Activated CD8-positive, alpha-beta T cell treated with anti-CD3 and anti-CD28 coated beads, Interleukin-2, amount 10 ng/mL, durations not matched to agents 7 days and 5 days (primary cell): ENCODE data around the gene DMD. TPM values are rescaled to one million over a fixed set of nuclear protein-coding genes. Genes with fewer than 3 reads are reported as not detected.

Experiments used
- ATAC-seq: fragments of 150-1000 bp; cut with Tn5 transposase; one replicate; pipeline ENCODE4 v1.10.0; 2021; ENCODE audit warnings: moderate library complexity
- CTCF ChIA-PET: fragments of 350-600 bp; sonication (Branson Sonifier 250); formaldehyde crosslinking; loops from one replicate; lab custom pipeline; 2021; ENCODE audit warnings: antibody characterized with exemption; lab: Charles Lee
- POLR2A ChIA-PET: fragments of 350-600 bp; sonication (Branson Sonifier 250); formaldehyde crosslinking; loops from one replicate; lab custom pipeline; 2021; ENCODE audit warnings: antibody characterized with exemption; lab: Charles Lee
- DNase-seq: peaks from one replicate; pipeline ENCODE4 v3.0.0-alpha.2; 2020
- H3K27ac Mint-ChIP-seq: one replicate; pipeline ENCODE4 v1.8.0; 2021; ENCODE audit warnings: mild to moderate bottlenecking, mixed read lengths
- H3K27me3 Mint-ChIP-seq: one replicate; pipeline ENCODE4 v1.8.0; 2021; ENCODE audit warnings: low read depth, mixed read lengths
- H3K36me3 Mint-ChIP-seq: one replicate; pipeline ENCODE4 v1.8.0; 2021; ENCODE audit warnings: low read depth, mixed read lengths
- H3K4me1 Mint-ChIP-seq: one replicate; pipeline ENCODE4 v1.8.0; 2021; ENCODE audit warnings: low read depth, mixed read lengths
- H3K4me3 Mint-ChIP-seq: one replicate; pipeline ENCODE4 v1.8.0; 2021; ENCODE audit warnings: mild to moderate bottlenecking, mixed read lengths
- H3K9me3 Mint-ChIP-seq: one replicate; pipeline ENCODE4 v1.8.0; 2022; ENCODE audit warnings: mixed read lengths; ENCODE audit not compliant: insufficient read depth
- microRNA-seq: library from miRNA; unstranded; fragments of <30 nt; microRNA quantifications from one replicate; pipeline ENCODE4 v1.2.0, GENCODE V29; 2022
- total RNA-seq, 2 experiments: library from RNA; stranded (reverse); gene quantifications; one replicate each; pipeline ENCODE4 v1.2.3, GENCODE V29; 2021

The DMD gene
- total RNA-seq, 2 experiments from 2014 or later, result not detected

DNA sequence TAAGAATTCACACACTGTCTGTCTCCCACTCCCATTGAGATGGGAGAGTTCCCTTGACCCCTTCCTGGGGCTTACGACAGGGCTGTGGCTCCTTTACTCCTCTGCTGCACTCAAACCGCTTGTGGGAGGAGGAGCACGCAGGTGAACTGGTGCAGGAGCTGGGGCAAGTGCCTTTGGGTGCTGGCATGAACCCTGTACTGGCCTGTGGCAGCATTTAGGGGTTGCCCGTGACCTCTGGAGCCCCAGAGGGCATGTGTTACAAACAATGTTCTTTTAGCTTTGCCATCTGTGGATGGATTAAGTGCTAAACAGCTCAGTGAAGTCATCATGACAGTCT is 2117.7 kb downstream of the DMD start:
- POLR2A ChIA-PET, result no interaction called here

DNA sequence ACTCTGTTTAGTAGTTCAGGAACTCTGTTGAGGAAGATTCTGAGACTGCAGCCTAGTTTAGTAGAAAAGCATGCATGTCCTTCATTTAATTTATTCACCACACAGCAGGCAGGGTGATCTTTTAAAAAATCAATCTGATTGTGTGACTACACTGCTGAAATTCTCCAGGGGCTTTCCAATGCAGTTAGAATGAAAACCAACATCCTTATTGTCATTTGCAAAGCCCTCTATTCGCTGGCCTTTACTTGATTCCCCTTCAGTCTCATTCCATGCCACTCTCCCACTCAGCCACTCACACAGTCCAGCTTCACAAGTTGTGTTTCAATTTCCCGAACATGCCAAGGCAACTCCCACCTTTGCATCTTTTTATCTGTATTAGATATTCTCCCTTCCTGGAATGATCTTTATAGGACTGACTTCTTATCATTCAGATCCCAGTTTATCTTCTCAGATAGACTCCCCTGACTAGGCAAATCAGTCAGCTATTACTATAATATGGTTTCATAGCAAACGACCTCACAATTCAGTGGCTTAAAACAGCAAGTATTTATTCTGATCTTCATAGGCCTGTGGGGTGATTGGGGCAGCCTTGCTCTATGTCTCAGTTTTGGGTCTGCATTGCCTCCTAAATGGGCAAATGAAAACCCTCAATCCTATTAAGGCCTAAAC is 2118.2 kb downstream of the DMD start:
- Mint-ChIP-seq H3K4me3 (no peak overlapping the region), H3K36me3 (no peaks in the 10 kb centered on the region), H3K27ac (no peak overlapping the region), H3K27me3 (no peaks in the 10 kb centered on the region), H3K4me1 (peaks cover 1% of the 10 kb centered on the region), H3K9me3 (no peaks in the 10 kb centered on the region)
- ATAC-seq (no peak), DNase-seq (no peak)
- ChIA-PET CTCF (interaction anchor here (1.2 kb wide), 1 partner anchor 56 kb away, joined by 3 read pairs; no protein-coding TSS in a partner anchor), POLR2A (no interaction called here)

More for the DNA sequence above, 2117.7 kb downstream of the DMD start:
- CTCF ChIA-PET, result no interaction called here
- Mint-ChIP-seq H3K4me3 (no peak overlapping the region), H3K36me3 (no peaks in the 10 kb centered on the region), H3K9me3 (no peaks in the 10 kb centered on the region), H3K4me1 (peaks cover 2% of the 10 kb centered on the region), H3K27ac (no peak overlapping the region), H3K27me3 (no peaks in the 10 kb centered on the region)
- DNase-seq, result no peak
- ATAC-seq, result no peak

DNA sequence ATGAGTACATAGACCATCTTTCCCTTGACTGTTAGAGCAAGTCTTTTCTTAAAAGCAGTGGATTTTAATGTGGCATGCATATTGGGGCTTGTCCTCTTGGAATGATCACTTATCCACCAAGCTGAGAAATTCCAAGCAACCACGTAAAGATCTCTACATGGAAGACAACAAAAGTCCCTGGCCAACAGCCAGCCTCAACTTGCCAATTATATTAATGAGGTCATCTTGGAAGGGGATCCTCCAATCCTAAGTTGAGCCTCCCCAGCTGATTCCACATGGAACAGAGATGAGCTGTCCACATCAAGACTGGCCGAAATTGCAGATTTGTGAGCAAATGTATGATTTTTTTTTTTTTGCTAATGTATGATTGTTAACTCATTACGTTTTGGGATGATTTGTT is 2118.9 kb downstream of the DMD start:
- POLR2A ChIA-PET, result no interaction called here
- Mint-ChIP-seq H3K4me1 (peaks cover 2% of the 10 kb centered on the region), H3K27me3 (no peaks in the 10 kb centered on the region), H3K36me3 (no peaks in the 10 kb centered on the region), H3K27ac (no peak overlapping the region), H3K9me3 (no peaks in the 10 kb centered on the region), H3K4me3 (no peak overlapping the region)
- CTCF ChIA-PET, result interaction anchor here (1.2 kb wide), 1 partner anchor 56 kb away, joined by 3 read pairs; no protein-coding TSS in a partner anchor
- no peak for ATAC-seq
- DNase-seq, result no peak

DNA sequence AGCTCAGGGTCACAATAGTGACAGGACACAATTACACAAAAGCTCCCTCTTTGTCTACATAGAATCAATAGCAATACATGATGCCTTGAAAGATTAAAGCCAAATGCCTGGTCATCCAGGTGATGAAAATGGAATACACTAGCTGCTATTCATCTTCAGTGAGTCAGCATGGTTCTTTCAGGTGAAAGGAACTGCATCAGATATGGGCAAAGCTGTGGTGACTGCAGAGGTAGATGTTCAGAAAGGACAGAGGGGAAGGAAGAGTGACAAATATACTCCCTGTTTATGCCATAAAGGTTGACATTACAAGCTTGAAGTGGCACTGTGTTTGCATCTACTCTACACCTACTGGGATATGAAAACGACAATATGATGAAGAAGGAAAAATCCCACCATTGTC is 2119.5 kb downstream of the DMD start:
- ATAC-seq, result no peak
- CTCF ChIA-PET, result no interaction called here

DNA sequence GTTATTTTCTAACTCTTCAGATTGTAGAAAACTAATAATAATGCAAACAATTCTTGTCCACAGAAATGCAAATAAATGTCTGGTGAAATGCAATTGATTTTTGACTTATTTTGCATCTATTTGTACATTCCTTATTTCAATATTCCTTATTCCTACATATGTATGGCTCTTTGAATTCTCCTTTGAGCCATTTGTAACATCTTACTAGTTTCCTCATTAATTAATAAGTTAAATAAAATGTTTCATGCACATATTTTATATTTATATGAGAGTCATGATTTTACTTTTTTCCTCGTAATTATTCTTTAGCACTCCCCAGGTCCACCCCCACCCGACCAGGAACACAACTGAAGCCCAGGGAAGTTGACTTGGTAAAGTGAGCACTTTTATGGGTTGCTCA is 2136.8 kb downstream of the DMD start:
- Mint-ChIP-seq H3K4me3 (no peak overlapping the region), H3K4me1 (no peaks in the 10 kb centered on the region), H3K9me3 (no peaks in the 10 kb centered on the region), H3K27me3 (no peaks in the 10 kb centered on the region), H3K36me3 (peaks cover 1% of the 10 kb centered on the region), H3K27ac (no peak overlapping the region)
- ChIA-PET CTCF (no interaction called here), POLR2A (no interaction called here)
- ATAC-seq (no peak), DNase-seq (no peak)

More for the DNA sequence above, 2119.5 kb downstream of the DMD start:
- Mint-ChIP-seq H3K27ac (no peak overlapping the region), H3K9me3 (no peaks in the 10 kb centered on the region), H3K4me3 (no peak overlapping the region), H3K27me3 (no peaks in the 10 kb centered on the region), H3K4me1 (peaks cover 2% of the 10 kb centered on the region), H3K36me3 (no peaks in the 10 kb centered on the region)
- POLR2A ChIA-PET, result no interaction called here
- no peak for DNase-seq

DNA sequence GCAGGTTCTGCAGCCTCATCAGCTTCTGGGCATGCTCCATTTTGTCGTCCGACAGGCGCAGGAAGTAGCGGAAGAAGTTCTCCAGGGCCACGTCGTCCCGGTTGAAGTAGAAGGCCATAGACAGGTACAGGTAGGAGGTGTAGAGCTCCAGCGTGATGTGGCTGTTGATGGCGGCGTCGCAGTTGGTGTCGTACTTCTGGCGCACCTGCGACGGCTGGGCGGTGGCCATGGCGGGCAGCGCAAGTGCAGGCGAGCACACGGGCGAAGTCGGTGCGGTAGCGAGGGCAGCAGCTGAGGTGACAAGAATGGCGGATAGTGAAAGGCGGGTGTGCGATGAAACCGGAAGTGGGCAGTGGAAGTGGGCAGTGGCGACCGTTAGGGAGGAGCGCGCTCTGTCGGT is 2139.6 kb downstream of the DMD start, which contains the start of gene FTHL17:
FTHL17 (minus strand) TSS at position 317 of the 400 bp plus-strand sequence; CDS start at position 229, 88 bp downstream.
- Mint-ChIP-seq H3K9me3 (no peaks in the 10 kb centered on the region), H3K4me1 (no peaks in the 10 kb centered on the region), H3K27ac (no peak within 1 kb of the TSS), H3K36me3 (peaks cover 1% of the 10 kb centered on the region), H3K27me3 (no peaks in the 10 kb centered on the region), H3K4me3 (no peak within 1 kb of the TSS)
- no peak for ATAC-seq
- ChIA-PET POLR2A (no interaction called here), CTCF (no interaction called here)
- no peak for DNase-seq

DNA sequence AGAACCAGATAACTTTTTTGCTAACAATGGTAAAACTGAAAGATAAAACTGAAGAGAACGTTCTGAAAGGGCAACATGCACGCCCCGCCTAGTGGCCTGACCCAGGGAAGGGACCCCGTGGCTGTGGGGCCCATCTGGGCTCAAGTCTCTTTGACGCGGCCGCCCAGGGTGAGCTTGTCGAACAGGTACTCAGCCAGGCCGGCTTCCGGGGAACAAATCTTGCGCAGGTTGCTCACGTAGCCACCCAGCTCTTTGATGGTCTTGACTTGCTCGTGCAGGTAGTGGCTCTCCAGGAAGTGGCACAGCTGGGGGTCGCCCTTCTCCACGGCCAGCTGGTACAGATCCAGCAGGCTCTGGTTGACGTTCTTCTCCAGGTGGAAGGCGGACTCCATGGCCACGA is 2140.1 kb downstream of the DMD start:
- ChIA-PET CTCF (no interaction called here), POLR2A (no interaction called here)
- DNase-seq (no peak), ATAC-seq (no peak)
- Mint-ChIP-seq H3K36me3 (peaks cover 1% of the 10 kb centered on the region), H3K4me1 (no peaks in the 10 kb centered on the region), H3K4me3 (no peak overlapping the region), H3K27ac (no peak overlapping the region), H3K27me3 (no peaks in the 10 kb centered on the region), H3K9me3 (no peaks in the 10 kb centered on the region)

DNA sequence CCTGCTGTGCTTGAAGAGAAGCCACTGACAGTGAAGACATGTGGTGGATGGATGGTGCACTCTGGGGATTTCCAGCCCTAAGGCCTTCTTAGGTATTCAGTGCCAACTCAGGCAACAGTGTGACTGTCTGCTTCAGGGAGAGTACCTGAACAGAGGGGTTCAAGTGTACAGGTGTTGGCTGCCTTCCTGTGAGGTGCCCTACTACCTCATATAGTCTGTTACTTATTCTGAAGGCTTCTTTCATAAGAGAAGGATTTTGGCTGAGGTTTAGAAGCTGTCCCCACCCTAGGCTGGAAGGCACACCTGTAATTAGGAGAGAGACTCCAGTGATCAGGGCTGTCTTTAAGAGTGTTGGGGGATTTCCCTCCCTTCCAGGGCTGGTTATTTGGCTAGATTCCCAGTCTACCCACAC is 2141.3 kb downstream of the DMD start:
- ChIA-PET POLR2A (no interaction called here), CTCF (no interaction called here)
- Mint-ChIP-seq H3K36me3 (peaks cover 1% of the 10 kb centered on the region), H3K27ac (no peak overlapping the region), H3K9me3 (no peaks in the 10 kb centered on the region), H3K4me3 (no peak overlapping the region), H3K4me1 (no peaks in the 10 kb centered on the region), H3K27me3 (no peaks in the 10 kb centered on the region)
- no peak for DNase-seq
- ATAC-seq, result no peak

Small RNA genes lying within 50 kb of the gene (microRNA-seq; reads per million reads assigned to microRNA genes)
- gene MIR3915, result not detected
- gene MIR548F5, result not detected
